Upper lobe of right lung (tissue), 1 donor: Measurements from ENCODE around the gene SERP1. TPM values are rescaled to one million over a fixed set of nuclear protein-coding genes. Genes with fewer than 3 reads are reported as not detected.
A peak's percentile ranks its signal among the peaks of the same experiment; 100 is the strongest.

Experiments
- ATAC-seq: fragments of 200-7000 bp; cut with Tn5 transposase; one replicate; pipeline ENCODE4 v1.9.1; 2020; ENCODE audit warnings: mild to moderate bottlenecking, moderate library complexity
- DNase-seq: peaks from one replicate; pipeline ENCODE4 v3.0.0-alpha.2; 2020
- H3K27ac ChIP-seq: fragments of 200-600 bp; one replicate; pipeline ENCODE4 v1.8.0; 2022
- H3K27me3 ChIP-seq: fragments of 200-600 bp; one replicate; pipeline ENCODE4 v1.8.0; 2022; ENCODE audit warnings: mild to moderate bottlenecking
- H3K36me3 ChIP-seq: fragments of 200-600 bp; one replicate; pipeline ENCODE4 v1.8.0; 2022
- H3K4me1 ChIP-seq: fragments of 200-600 bp; one replicate; pipeline ENCODE4 v1.8.0; 2022
- H3K4me3 ChIP-seq: fragments of 200-600 bp; one replicate; pipeline ENCODE4 v1.8.0; 2022; ENCODE audit warnings: mild to moderate bottlenecking
- H3K9me3 ChIP-seq: fragments of 200-600 bp; one replicate; pipeline ENCODE4 v1.8.0; 2022
- intact Hi-C: fragments of 100-400 bp; cut with DNase I; formaldehyde crosslinking; loops from one replicate; pipeline ENCODE4 v1.11.0; 2022
- long read RNA-seq: library from polyadenylated mRNA; unstranded; transcript quantifications from one replicate; pipeline ENCODE4 v2.0.0, GENCODE V29; 2021
- total RNA-seq: library from RNA; stranded (reverse); fragmentation: NEBNext Ultra II Directional; extraction: Animal tissue kit (Norgen Biotek cat#: 25700); gene quantifications from one replicate; pipeline ENCODE4 v1.2.1, GENCODE V29; 2021
- TF ChIP-seq, protein P1 (sequence below): fragments of 200-600 bp; IDR thresholded peaks from one replicate; pipeline ENCODE4 v1.8.0; 2022; ENCODE audit warnings: antibody characterized with exemption
- donor health status: DM: no; HTN: yes; CAD: no; lungs with severe emphysema.

SERP1 gene
- 132 TPM for total RNA-seq
- long read RNA-seq, transcript SERP1-208 (2 exons, 830 nt), result minor isoform, 6 of 402 reads
- long read RNA-seq, transcript SERP1-201 (3 exons, 3,171 nt), result major isoform, 381 of 402 reads
- long read RNA-seq, partial matches to known transcripts, result 0 of 402 reads
- long read RNA-seq, other reads (novel, unspliced or antisense), result 12 of 402 reads

DNA sequence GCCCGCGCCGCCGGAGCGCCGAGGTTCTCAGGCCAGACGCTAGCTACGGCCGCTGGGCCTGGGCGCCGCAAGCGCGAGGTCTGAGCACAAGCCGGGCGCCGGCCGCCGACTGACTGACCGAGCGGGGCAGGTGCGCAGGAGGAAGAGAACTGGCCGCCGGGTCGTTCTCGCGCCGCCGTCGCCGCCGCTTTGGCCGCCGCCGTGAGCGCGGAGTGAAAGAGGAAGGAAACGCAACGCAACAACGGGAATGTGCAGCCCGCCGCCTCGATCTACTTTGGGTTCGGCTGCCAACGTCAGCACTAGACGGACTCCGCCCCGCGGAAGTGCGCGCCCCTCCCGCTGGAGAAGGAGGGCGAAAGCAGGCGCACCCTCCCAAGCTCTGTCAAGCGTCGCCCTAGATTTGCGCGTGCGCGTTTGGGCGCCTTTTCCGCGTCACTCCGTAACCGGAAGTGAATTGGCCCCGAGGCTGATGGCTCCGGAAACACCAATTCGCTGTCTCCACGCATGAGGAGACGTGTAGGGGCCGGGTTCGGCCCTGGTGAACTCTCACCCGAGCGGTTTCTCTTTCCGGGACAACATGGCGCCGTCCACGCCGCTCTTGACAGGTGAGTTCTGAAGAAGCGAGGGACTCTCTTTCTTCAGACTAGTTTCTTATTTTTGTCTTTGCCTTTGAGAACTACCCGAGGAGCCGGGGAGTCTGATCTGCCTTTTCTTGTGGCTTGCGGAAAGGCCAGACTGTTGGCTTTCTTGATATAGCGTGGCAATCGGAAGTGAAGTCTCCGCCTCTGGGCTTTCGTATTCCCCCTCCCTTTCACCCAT lies at the start of gene SERP1, which contains the start of gene EIF2A:
Gene SERP1, minus strand, starts transcription at position 271 of the 819 bp plus-strand sequence. CDS start 361 bp downstream, outside the sequence.
Gene EIF2A, plus strand, starts transcription at position 562 of the 819 bp plus-strand sequence. Its CDS starts 16 bp downstream, at position 578.
- H3K4me3 ChIP-seq, result peak within 1 kb of the TSS; percentile 62
- TF ChIP-seq, protein P1, sequence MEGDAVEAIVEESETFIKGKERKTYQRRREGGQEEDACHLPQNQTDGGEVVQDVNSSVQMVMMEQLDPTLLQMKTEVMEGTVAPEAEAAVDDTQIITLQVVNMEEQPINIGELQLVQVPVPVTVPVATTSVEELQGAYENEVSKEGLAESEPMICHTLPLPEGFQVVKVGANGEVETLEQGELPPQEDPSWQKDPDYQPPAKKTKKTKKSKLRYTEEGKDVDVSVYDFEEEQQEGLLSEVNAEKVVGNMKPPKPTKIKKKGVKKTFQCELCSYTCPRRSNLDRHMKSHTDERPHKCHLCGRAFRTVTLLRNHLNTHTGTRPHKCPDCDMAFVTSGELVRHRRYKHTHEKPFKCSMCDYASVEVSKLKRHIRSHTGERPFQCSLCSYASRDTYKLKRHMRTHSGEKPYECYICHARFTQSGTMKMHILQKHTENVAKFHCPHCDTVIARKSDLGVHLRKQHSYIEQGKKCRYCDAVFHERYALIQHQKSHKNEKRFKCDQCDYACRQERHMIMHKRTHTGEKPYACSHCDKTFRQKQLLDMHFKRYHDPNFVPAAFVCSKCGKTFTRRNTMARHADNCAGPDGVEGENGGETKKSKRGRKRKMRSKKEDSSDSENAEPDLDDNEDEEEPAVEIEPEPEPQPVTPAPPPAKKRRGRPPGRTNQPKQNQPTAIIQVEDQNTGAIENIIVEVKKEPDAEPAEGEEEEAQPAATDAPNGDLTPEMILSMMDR, result no peak
- no peaks in the 10 kb centered on the region for H3K27me3 ChIP-seq
- ATAC-seq, result peak; percentile 98
- DNase-seq, result peak; percentile 100
- intact Hi-C loops, result no loop called here
- H3K27ac ChIP-seq, result peak within 1 kb of the TSS; percentile 99
- peaks cover 30% of the 10 kb centered on the region for H3K36me3 ChIP-seq
- H3K9me3 ChIP-seq, result no peaks in the 10 kb centered on the region
- peaks cover 40% of the 10 kb centered on the region for H3K4me1 ChIP-seq

DNA sequence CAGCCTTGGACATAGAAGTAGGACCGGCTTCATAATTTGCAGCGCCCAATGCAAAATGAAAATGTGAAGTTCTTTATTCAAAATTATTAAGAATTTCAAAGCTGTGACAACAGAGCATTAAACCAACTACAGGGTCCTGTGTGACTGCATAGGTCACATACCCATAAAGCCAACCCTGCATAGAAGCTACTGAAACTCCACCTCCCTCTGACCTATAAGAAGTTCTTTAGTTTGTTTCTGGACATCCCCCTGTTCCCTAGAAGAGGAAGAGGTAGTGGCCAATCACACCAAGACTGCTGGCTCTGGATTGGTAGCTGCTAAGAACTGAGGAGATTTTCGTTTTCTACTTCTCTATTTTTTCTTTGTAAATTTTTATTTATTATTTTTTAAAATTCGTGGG lies 47.9 kb upstream of the SERP1 start:
- intact Hi-C loops, result no loop called here
- no peak overlapping the region for H3K27ac ChIP-seq
- TF ChIP-seq, protein P1, result no peak

DNA sequence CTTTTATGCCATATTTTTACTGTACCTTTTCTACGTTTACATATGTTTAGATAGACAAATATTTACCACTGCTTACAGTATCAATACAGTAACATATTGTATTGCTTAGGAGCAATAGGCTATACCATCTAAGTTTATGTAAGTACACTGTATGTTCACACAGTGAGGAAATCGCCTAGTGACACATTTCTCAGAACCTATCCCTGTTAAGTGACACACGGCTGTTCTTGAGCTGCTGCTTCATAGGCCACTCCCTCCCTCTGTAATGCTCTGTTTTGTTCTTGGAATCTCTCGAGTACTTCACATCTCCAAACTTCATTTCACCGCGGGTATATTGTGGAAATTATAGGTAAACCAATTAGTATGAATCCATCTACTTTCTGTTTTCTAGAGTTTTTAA lies 43.5 kb upstream of the SERP1 start:
- no peak overlapping the region for H3K27ac ChIP-seq
- TF ChIP-seq, protein P1, result no peak
- H3K4me3 ChIP-seq, result no peak overlapping the region
- H3K9me3 ChIP-seq, result no peaks in the 10 kb centered on the region
- H3K36me3 ChIP-seq, result peaks cover 10% of the 10 kb centered on the region
- DNase-seq, result no peak
- H3K4me1 ChIP-seq, result no peaks in the 10 kb centered on the region
- intact Hi-C loops, result no loop called here
- no peaks in the 10 kb centered on the region for H3K27me3 ChIP-seq
- ATAC-seq, result peak; percentile 71

More for the DNA sequence above, 47.9 kb upstream of the SERP1 start:
- DNase-seq (no peak), ATAC-seq (no peak)
- Histone ChIP-seq H3K4me1 (no peaks in the 10 kb centered on the region), H3K36me3 (no peaks in the 10 kb centered on the region), H3K4me3 (no peak overlapping the region), H3K27me3 (no peaks in the 10 kb centered on the region), H3K9me3 (no peaks in the 10 kb centered on the region)

DNA sequence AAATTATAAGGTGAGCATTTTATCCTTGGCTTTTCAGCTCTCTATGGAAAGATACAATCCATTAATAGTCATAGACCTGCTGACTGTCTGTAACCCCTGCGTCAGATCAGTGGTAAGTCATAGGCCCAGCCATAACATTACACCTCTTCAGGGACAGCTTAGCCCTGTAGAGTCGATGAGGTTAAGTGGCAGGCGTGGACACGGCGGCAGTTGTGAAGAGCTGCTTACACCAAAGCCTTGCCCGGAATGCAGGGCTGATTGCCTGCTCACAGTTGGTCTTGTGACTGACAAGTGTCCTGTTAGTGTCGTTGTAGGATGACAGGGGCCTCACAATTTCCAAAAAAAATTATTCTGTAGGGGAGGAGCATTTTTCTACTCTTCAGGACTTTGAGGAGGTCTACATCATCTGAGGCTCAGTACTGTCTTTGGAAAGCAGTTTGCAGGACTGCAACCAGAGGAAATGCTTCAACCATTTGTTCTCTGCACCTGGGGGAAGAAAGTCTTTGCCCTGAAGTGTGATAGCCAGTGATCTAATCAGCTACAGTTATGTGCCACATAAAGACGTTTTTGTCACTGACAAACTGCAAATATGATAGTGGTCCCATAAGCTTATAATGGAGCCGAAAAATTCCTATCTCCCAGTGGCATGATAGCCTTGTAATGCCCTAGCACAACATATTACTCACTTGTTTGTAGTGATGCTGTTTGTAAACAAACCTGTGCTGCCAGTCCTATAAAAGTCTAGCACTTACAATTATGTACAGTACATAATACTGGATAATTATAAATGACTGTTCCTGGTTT lies 41.9 kb upstream of the SERP1 start:
- Histone ChIP-seq H3K4me3 (no peak overlapping the region), H3K9me3 (no peaks in the 10 kb centered on the region), H3K36me3 (peaks cover 26% of the 10 kb centered on the region), H3K4me1 (no peaks in the 10 kb centered on the region), H3K27ac (peak overlapping the region; percentile 3), H3K27me3 (no peaks in the 10 kb centered on the region)
- TF ChIP-seq, protein P1, result no peak
- peak; percentile 71 for DNase-seq
- ATAC-seq, result peak; percentile 92
- intact Hi-C loops, result no loop called here

DNA sequence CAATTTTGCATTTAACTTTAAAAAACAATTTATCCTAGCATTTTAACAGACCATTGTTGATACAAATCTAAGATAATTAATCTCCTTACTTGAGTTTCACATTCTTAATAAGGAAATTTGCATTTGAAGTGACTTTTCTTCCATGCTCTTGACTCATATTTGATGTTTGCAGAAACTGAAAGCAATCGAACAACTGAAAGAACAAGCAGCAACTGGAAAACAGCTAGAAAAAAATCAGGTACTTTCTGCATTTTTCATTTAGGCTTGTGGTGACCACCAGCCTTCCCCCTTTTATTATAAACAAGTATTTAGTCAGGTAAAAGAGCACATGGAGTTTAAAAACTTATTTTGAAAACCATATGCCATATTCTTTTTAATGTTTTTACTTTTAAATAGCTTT lies 36.7 kb upstream of the SERP1 start:
- DNase-seq (no peak), ATAC-seq (no peak)
- Histone ChIP-seq H3K9me3 (no peaks in the 10 kb centered on the region), H3K27me3 (no peaks in the 10 kb centered on the region), H3K4me1 (no peaks in the 10 kb centered on the region), H3K27ac (no peak overlapping the region), H3K36me3 (peaks cover 74% of the 10 kb centered on the region), H3K4me3 (no peak overlapping the region)
- intact Hi-C loops, result no loop called here
- TF ChIP-seq, protein P1, result no peak
